ENCODE results near the gene NUCKS1.

The NUCKS1 gene

GRCh38 chr1:205706601-205707502 is 43.1 kb downstream of the NUCKS1 start:
- no peak overlapping the region for H3K27ac ChIP-seq (ENCODE audit: low read length)

GRCh38 chr1:205704903-205705302 is 45.1 kb downstream of the NUCKS1 start:
- Histone ChIP-seq H3K9ac (ENCODE audit: low read length) (no peak overlapping the region), H3K27ac (ENCODE audit: low read length) (no peak overlapping the region), H3K27me3 (ENCODE audit: control insufficient read depth, insufficient read depth, low read length) (no peaks in the 10 kb centered on the region), H3K9me3 (ENCODE audit: control insufficient read depth, low read depth, low read length) (no peaks in the 10 kb centered on the region), H3K36me3 (ENCODE audit: control insufficient read depth, low read depth, low read length) (no peaks in the 10 kb centered on the region), H3K4me3 (ENCODE audit: low read length) (no peak overlapping the region), H3K4me1 (ENCODE audit: control insufficient read depth, low read depth, low read length) (peaks cover 12% of the 10 kb centered on the region)

More at GRCh38 chr1:205706601-205707502, 43.1 kb downstream of the NUCKS1 start:
- H3K27me3 ChIP-seq (ENCODE audit: control insufficient read depth, insufficient read depth, low read length): no peaks in the 10 kb centered on the region
- H3K9me3 ChIP-seq (ENCODE audit: control insufficient read depth, low read depth, low read length): no peaks in the 10 kb centered on the region
- peaks cover 4% of the 10 kb centered on the region for H3K36me3 ChIP-seq (ENCODE audit: control insufficient read depth, low read depth, low read length)
- no peak overlapping the region for H3K4me3 ChIP-seq (ENCODE audit: low read length)
- H3K9ac ChIP-seq (ENCODE audit: low read length): no peak overlapping the region
- no peaks in the 10 kb centered on the region for H3K4me1 ChIP-seq (ENCODE audit: control insufficient read depth, low read depth, low read length)

- H3K9ac ChIP-seq (ENCODE audit: low read length): no peak overlapping the region
- no peaks in the 10 kb centered on the region for H3K27me3 ChIP-seq (ENCODE audit: control insufficient read depth, insufficient read depth, low read length)
Observed at GRCh38 chr1:205703072-205703471, 46.9 kb downstream of the NUCKS1 start.

GRCh38 chr1:205701891-205702290 is 48.1 kb downstream of the NUCKS1 start:
- H3K4me1 ChIP-seq (ENCODE audit: control insufficient read depth, low read depth, low read length): peaks cover 12% of the 10 kb centered on the region
- H3K27ac ChIP-seq (ENCODE audit: low read length): no peak overlapping the region
- H3K4me3 ChIP-seq (ENCODE audit: low read length): no peak overlapping the region
- H3K9me3 ChIP-seq (ENCODE audit: control insufficient read depth, low read depth, low read length): no peaks in the 10 kb centered on the region
- no peak overlapping the region for H3K9ac ChIP-seq (ENCODE audit: low read length)
- H3K36me3 ChIP-seq (ENCODE audit: control insufficient read depth, low read depth, low read length): no peaks in the 10 kb centered on the region
- H3K27me3 ChIP-seq (ENCODE audit: control insufficient read depth, insufficient read depth, low read length): no peaks in the 10 kb centered on the region

More at GRCh38 chr1:205703072-205703471, 46.9 kb downstream of the NUCKS1 start:
- H3K4me1 ChIP-seq (ENCODE audit: control insufficient read depth, low read depth, low read length): peaks cover 12% of the 10 kb centered on the region
- H3K27ac ChIP-seq (ENCODE audit: low read length): no peak overlapping the region
- no peaks in the 10 kb centered on the region for H3K36me3 ChIP-seq (ENCODE audit: control insufficient read depth, low read depth, low read length)
- H3K4me3 ChIP-seq (ENCODE audit: low read length): no peak overlapping the region
- no peaks in the 10 kb centered on the region for H3K9me3 ChIP-seq (ENCODE audit: control insufficient read depth, low read depth, low read length)

GRCh38 chr1:205701420-205701819 is 48.6 kb downstream of the NUCKS1 start:
- Histone ChIP-seq H3K9ac (ENCODE audit: low read length) (no peak overlapping the region), H3K4me3 (ENCODE audit: low read length) (no peak overlapping the region), H3K27me3 (ENCODE audit: control insufficient read depth, insufficient read depth, low read length) (no peaks in the 10 kb centered on the region), H3K9me3 (ENCODE audit: control insufficient read depth, low read depth, low read length) (no peaks in the 10 kb centered on the region), H3K36me3 (ENCODE audit: control insufficient read depth, low read depth, low read length) (no peaks in the 10 kb centered on the region), H3K27ac (ENCODE audit: low read length) (no peak overlapping the region), H3K4me1 (ENCODE audit: control insufficient read depth, low read depth, low read length) (peaks cover 12% of the 10 kb centered on the region)

- H3K4me1 ChIP-seq (ENCODE audit: control insufficient read depth, low read depth, low read length): peaks cover 12% of the 10 kb centered on the region
- H3K9me3 ChIP-seq (ENCODE audit: control insufficient read depth, low read depth, low read length): no peaks in the 10 kb centered on the region
- H3K4me3 ChIP-seq (ENCODE audit: low read length): no peak overlapping the region
- no peak overlapping the region for H3K27ac ChIP-seq (ENCODE audit: low read length)
- no peaks in the 10 kb centered on the region for H3K36me3 ChIP-seq (ENCODE audit: control insufficient read depth, low read depth, low read length)
- no peak overlapping the region for H3K9ac ChIP-seq (ENCODE audit: low read length)
- H3K27me3 ChIP-seq (ENCODE audit: control insufficient read depth, insufficient read depth, low read length): no peaks in the 10 kb centered on the region
Observed at GRCh38 chr1:205700865-205701401, 49.0 kb downstream of the NUCKS1 start.

- Histone ChIP-seq H3K27me3 (ENCODE audit: control insufficient read depth, insufficient read depth, low read length) (no peaks in the 10 kb centered on the region), H3K4me3 (ENCODE audit: low read length) (no peak overlapping the region), H3K36me3 (ENCODE audit: control insufficient read depth, low read depth, low read length) (no peaks in the 10 kb centered on the region), H3K27ac (ENCODE audit: low read length) (no peak overlapping the region), H3K4me1 (ENCODE audit: control insufficient read depth, low read depth, low read length) (peaks cover 12% of the 10 kb centered on the region), H3K9me3 (ENCODE audit: control insufficient read depth, low read depth, low read length) (no peaks in the 10 kb centered on the region), H3K9ac (ENCODE audit: low read length) (no peak overlapping the region)
Observed at GRCh38 chr1:205699416-205699815, 50.6 kb downstream of the NUCKS1 start.

GRCh38 chr1:205698921-205699320 is 51.1 kb downstream of the NUCKS1 start:
- Histone ChIP-seq H3K36me3 (ENCODE audit: control insufficient read depth, low read depth, low read length) (no peaks in the 10 kb centered on the region), H3K27me3 (ENCODE audit: control insufficient read depth, insufficient read depth, low read length) (no peaks in the 10 kb centered on the region), H3K27ac (ENCODE audit: low read length) (no peak overlapping the region), H3K4me1 (ENCODE audit: control insufficient read depth, low read depth, low read length) (peaks cover 15% of the 10 kb centered on the region), H3K4me3 (ENCODE audit: low read length) (no peak overlapping the region), H3K9me3 (ENCODE audit: control insufficient read depth, low read depth, low read length) (no peaks in the 10 kb centered on the region), H3K9ac (ENCODE audit: low read length) (no peak overlapping the region)

GRCh38 chr1:205693421-205693991 is 56.5 kb downstream of the NUCKS1 start:
- H3K36me3 ChIP-seq (ENCODE audit: control insufficient read depth, low read depth, low read length): no peaks in the 10 kb centered on the region
- no peaks in the 10 kb centered on the region for H3K9me3 ChIP-seq (ENCODE audit: control insufficient read depth, low read depth, low read length)
- H3K27ac ChIP-seq (ENCODE audit: low read length): no peak overlapping the region
- H3K27me3 ChIP-seq (ENCODE audit: control insufficient read depth, insufficient read depth, low read length): no peaks in the 10 kb centered on the region
- H3K4me3 ChIP-seq (ENCODE audit: low read length): no peak overlapping the region
- no peak overlapping the region for H3K9ac ChIP-seq (ENCODE audit: low read length)
- peaks cover 16% of the 10 kb centered on the region for H3K4me1 ChIP-seq (ENCODE audit: control insufficient read depth, low read depth, low read length)

- no peaks in the 10 kb centered on the region for H3K27me3 ChIP-seq (ENCODE audit: control insufficient read depth, insufficient read depth, low read length)
- no peak overlapping the region for H3K4me3 ChIP-seq (ENCODE audit: low read length)
- no peak overlapping the region for H3K9ac ChIP-seq (ENCODE audit: low read length)
- no peaks in the 10 kb centered on the region for H3K36me3 ChIP-seq (ENCODE audit: control insufficient read depth, low read depth, low read length)
- no peaks in the 10 kb centered on the region for H3K9me3 ChIP-seq (ENCODE audit: control insufficient read depth, low read depth, low read length)
- no peak overlapping the region for H3K27ac ChIP-seq (ENCODE audit: low read length)
- H3K4me1 ChIP-seq (ENCODE audit: control insufficient read depth, low read depth, low read length): peaks cover 25% of the 10 kb centered on the region
Observed at GRCh38 chr1:205692423-205692822, 57.6 kb downstream of the NUCKS1 start.

GRCh38 chr1:205690122-205690756 is 59.7 kb downstream of the NUCKS1 start:
- peaks cover 28% of the 10 kb centered on the region for H3K4me1 ChIP-seq (ENCODE audit: control insufficient read depth, low read depth, low read length)
- H3K27me3 ChIP-seq (ENCODE audit: control insufficient read depth, insufficient read depth, low read length): no peaks in the 10 kb centered on the region
- H3K9me3 ChIP-seq (ENCODE audit: control insufficient read depth, low read depth, low read length): no peaks in the 10 kb centered on the region
- no peaks in the 10 kb centered on the region for H3K36me3 ChIP-seq (ENCODE audit: control insufficient read depth, low read depth, low read length)
- no peak overlapping the region for H3K9ac ChIP-seq (ENCODE audit: low read length)
- no peak overlapping the region for H3K27ac ChIP-seq (ENCODE audit: low read length)
- H3K4me3 ChIP-seq (ENCODE audit: low read length): no peak overlapping the region
